DMS153 treated with DMSO at 0.1 percent for 48 hours (cell line): ENCODE data around the gene VPS8.

Source experiments
- DNase-seq: peaks from one replicate; lab custom pipeline; 2025; ENCODE audit not compliant: unreplicated experiment; lab: John Stamatoyannopoulos, UW

Gene VPS8, protein sequence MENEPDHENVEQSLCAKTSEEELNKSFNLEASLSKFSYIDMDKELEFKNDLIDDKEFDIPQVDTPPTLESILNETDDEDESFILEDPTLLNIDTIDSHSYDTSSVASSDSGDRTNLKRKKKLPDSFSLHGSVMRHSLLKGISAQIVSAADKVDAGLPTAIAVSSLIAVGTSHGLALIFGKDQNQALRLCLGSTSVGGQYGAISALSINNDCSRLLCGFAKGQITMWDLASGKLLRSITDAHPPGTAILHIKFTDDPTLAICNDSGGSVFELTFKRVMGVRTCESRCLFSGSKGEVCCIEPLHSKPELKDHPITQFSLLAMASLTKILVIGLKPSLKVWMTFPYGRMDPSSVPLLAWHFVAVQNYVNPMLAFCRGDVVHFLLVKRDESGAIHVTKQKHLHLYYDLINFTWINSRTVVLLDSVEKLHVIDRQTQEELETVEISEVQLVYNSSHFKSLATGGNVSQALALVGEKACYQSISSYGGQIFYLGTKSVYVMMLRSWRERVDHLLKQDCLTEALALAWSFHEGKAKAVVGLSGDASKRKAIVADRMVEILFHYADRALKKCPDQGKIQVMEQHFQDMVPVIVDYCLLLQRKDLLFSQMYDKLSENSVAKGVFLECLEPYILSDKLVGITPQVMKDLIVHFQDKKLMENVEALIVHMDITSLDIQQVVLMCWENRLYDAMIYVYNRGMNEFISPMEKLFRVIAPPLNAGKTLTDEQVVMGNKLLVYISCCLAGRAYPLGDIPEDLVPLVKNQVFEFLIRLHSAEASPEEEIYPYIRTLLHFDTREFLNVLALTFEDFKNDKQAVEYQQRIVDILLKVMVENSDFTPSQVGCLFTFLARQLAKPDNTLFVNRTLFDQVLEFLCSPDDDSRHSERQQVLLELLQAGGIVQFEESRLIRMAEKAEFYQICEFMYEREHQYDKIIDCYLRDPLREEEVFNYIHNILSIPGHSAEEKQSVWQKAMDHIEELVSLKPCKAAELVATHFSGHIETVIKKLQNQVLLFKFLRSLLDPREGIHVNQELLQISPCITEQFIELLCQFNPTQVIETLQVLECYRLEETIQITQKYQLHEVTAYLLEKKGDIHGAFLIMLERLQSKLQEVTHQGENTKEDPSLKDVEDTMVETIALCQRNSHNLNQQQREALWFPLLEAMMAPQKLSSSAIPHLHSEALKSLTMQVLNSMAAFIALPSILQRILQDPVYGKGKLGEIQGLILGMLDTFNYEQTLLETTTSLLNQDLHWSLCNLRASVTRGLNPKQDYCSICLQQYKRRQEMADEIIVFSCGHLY (N-terminal part only)

GRCh38 chr3:184811999-184812661 lies at the start of gene VPS8:
Gene VPS8, plus strand, starts transcription at chr3:184812166. Its CDS starts 12,467 bp downstream, at chr3:184824633.
- peak; percentile 95 for DNase-seq

DNA sequence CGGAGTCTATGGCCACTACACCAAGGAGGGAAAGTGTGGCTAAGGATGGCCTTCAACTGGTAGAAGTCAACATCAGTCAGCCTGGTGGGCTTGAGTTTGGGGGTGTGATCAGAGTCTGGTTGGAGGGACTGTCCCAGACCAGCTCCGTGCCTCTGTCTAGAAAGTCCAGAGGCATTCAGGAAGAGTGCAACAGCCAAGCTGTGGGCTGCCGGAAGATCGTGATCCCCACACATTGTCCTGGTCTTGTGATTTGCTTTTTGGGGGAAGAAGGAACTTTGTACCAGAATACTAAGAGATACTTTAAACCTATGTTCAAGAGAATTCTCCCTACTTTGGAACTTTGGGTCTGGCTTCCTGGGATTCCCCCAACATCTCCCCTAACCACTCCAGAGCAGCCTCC lies 47.8 kb upstream of the VPS8 start:
- no peak for DNase-seq

DNA sequence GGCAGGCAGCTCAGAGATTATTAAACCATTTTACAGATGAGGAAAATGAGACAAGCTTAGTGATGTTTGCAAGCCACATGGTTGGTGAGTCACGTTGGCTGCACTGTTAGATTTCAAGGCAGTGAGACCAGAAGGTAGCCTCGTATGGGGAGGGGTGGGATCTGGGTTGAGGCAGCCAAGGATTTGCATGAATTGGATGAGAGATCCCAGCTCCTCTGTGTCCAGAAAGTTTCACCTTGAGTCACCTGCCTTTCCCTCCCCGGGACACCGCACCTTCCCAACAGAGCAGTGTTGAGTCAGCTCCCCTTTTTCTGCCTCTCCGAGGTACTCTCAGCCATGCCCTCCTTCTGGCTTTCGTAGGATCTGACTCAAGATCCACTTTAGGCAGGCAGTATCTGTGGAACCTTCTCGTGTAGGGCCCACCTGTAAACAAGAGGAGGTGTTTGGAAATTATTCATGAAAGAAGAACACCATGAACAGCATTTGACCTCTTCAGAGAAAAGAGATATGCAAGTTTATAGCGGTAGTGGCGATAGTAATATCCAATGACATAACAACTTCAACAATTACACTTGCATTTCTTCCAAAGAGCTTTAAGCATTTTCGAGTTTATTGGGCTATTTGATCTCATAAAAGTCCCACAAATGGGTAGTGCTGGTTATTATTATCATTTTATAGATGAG lies 46.8 kb upstream of the VPS8 start:
- DNase-seq, result no peak

DNA sequence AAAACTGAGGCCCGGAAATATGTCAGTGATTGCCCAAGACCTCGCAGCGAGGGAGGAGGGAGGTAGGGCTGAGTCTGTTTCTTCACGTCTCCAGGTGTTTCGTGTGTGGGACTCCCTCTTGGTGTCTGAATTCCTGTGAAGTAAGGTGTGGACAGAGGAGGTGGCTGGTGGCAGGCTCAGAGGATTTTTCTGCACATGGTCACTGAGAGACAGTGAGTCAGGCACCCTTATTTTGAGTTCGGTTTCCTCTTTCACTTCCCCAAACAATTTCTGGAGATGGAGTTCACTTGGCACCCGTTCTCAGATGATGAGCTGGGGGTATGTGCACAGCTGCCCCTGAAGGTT lies 46.3 kb upstream of the VPS8 start:
- DNase-seq, result no peak

DNA sequence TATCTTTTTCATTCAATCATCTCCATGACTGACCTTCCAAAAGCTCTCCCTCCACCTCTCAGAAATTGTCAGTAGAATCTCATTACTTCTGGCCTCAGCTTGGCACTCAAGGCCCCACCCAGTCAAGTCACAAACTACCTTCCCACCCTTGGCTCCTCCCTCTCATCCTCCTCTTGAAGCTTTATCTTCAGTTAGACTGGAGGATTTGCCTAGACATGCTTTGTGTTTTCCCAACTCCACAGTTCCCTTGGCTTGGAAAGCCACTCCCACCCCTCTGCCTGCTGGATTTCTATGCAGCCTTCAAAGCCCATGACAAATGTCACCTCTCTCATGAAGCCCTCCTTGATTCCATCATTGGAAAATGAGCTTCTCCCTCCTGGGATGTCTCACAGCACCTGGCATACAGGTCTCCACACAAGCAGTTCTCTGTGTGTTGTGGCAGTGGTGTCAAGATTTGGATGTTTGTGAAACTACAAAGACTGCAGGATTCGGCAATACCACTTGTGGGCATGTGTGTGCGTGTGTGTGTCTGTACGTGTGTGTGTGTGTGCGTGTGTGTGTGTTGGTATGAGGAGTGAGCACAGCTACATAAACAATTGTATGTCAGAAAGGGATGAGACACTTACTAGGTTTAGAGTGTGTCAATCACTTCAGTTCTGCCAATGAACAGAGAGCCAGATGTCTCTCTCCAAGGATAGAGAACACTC lies 45.3 kb upstream of the VPS8 start:
- DNase-seq, result no peak

GRCh38 chr3:184767377-184767776 lies 44.6 kb upstream of the VPS8 start:
- no peak for DNase-seq

DNA sequence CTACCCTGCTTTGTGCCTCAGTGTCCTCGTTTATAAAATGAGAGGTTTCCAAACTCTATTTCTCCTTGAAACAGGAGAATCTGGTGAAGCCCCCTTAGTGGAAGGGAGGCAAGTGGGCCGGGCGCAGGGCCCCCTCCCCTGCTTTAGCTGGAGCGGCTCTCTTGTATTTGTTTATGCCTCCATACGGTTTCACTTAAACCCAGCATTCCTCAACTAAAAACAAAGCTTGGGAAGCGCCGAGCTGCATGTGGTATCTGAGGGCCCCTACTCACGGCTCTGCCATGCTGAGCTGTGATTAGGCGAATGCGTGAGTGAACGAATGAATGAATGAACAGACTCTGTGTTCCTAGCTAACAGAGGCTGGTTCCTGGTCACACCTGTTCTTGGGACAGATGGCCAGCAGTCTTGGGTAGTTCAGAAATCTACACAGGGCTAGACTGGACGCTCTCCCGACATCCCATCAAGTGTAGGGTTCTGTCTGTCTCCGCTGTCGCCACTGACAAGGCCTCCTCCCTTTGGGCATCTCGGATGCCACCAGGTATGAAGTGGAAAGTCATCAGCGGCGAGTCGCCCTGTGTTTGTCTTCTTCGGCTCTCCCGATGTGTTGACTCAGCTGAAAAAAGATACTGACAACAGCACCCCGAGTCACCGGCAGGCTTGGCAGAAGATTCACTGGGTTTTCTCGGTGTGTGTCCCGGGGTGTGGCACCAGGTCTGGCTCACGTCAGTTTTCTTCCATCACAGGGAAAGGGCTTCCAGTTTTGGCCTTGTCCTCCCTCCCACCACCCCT lies 42.4 kb upstream of the VPS8 start:
- no peak for DNase-seq

DNA sequence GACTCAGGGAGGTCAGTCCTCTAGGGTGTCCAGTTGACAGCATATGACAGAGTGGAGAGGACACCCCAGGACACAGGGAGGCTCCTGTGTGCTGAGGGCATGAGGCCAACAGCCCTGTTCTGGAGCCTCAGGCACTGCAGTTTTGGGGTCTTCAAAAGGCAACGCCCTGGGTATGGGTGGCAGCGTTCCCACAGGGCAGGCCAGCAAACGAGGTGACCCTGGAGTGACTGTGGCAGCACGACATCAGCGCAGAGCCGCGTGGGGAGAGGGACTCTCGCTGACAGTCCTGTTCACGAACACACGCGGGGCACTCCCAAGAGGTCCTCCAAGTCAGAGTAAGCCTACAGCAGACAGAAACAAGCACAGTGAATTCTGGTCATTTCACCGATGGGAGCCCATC lies 41.4 kb upstream of the VPS8 start:
- DNase-seq, result no peak

DNA sequence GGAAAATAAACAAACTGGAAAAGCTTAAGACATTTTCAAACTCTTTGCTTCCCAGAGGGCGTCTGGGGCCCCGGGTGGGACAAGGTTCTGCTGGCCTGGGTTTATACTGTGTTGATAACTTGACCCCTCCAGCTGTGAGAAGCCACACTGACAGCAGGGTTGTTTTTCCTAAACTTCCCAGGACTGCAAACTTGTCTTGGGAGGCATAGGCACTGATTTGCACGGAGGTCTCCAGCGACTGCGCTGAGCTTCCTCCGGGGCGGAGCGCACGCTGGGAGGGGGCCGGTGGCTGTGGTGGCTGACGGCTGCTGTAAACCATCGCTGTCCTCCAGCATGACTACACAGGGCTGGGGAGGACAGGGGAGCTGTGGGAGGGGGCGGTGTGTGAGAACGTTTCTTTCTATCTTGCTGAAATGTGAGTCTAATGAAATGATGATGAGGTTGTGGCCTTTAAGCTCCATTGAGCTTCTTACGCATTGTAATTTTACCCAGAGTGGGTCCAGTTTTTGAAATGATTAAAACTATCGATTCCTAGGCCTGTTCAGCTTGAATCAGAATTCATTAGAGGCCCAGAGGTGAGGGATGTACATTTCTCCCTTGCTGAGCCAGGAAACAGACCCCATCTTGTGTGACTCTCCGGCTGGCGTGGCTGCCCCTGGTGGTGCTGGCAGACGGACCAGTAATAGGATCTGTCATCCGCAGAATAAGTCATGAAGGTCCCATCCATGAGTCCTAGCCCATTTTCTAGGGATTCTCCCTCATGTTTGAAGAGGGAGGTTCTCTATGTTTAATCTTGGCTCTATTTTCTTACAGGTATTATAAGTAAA lies 40.5 kb upstream of the VPS8 start:
- DNase-seq, result no peak

GRCh38 chr3:184772667-184773272 lies 39.2 kb upstream of the VPS8 start:
- DNase-seq, result no peak

DNA sequence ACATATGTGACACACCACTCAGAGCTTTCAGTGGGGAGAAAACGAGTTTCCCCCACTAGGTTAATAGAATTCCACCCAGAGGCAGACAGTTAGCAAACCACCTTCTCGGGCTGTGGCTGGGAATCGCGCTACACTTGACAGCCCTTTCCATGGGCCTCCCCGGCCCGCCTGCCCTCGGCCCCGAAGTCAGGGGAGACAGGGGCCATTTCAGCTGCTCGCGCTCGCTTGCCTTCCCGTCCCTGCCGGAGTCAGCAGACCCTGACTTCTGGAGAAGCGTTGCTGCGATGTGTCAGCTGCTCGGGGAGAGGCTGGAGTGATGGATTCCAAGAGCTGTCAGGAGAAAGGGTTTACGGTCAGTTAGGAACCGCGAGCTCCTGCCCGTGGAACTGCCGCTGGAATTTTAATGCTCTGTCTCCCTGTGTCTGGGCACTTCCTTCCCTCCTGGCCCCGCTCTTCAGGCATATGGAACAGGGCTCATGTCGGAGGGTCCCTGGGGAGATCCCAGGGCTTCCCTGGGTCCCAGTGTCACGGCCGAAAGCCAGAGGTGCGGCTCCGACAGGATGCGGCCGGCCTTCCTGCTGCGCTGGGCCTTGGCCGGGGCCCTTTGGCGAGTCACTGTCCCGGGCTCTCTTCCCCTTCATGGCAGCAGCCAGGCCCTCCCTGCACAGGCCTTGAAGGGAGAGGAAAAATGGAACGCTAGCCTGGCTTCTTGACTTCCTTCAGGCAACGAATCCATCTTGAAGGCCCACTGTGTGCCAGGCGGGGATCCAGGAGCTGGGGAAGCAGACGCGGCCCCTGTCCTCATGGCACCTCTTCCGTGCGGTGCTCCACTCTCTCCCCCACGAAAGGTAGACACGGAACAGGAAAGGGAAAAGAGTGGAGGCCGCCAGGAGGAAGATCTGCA lies 38.4 kb upstream of the VPS8 start:
- DNase-seq, result no peak

DNA sequence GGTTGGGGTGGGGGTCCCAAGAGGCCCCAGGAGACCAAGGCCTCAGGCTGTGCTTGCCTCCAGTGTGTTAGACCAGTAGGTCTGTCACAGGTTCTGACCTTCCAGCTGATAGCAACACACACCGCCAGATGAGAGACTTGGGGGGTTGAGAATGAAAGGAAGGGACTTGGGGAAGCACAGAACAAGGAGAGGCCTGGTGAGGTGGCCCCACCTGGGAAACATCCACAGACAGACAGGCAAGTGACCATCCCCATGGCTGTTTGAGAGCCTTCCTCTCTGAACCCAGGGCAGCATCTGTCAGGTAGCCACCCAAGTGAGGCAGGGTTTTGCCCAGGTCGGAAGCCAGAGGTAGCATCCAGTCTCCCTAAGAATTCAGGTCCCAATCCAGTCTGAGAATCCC lies 35.0 kb upstream of the VPS8 start:
- DNase-seq, result no peak

GRCh38 chr3:184777566-184778356 lies 34.2 kb upstream of the VPS8 start:
- peak; percentile 83 for DNase-seq

DNA sequence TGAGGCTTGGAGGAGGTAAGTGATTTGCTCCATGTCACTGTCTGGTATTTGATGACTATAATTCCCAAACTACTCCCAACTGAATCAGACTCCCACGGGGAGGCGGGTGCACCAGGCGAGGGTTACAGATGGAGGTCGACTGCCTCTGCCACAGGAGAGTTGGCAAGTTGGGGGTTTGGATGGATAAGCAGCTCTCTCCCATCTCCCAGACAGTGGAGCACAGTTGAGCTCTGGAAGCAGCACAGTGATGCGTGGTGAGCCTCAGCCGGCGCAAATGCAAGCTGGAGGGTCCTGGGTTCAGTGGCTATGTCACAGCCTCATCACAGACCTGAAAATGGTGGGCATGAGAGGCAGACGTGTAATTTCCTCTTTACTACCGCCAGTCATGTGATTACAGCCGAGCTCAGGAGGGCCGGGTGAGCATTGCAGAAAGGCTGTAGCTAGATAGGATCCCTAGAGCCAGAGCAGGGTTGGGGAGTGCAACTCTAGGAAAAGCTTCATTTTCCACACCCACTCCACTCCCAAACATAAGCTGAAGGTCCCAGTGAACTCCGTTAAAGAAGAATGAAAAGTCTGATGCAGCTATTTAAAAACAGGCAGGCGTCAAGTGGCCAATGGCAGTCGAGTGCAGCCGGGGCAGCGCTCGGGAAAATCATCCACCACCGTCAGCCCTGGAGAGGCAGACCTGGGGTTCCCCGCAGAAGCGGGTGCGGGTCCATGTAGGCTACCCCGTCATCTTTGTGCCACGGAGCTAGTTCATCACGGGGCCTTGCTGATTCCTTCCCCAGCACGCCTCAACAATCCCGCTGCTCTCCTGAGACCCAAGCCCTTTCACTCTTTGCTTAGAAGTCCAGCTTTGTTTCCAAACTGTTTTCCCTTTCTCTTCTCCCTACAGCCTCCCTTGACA lies 33.3 kb upstream of the VPS8 start:
- peak; percentile 19 for DNase-seq
